ENCODE measurements around the gene MYO7A. TPM values are rescaled to one million over a fixed set of nuclear protein-coding genes. Genes with fewer than 3 reads are reported as not detected.

MYO7A gene
- total RNA-seq, 3 donors from 2014 or later (not counting 1 experiment from before 2014, with no cell fraction given) = 0.20 to 1.1 (median 0.68) TPM

DNA sequence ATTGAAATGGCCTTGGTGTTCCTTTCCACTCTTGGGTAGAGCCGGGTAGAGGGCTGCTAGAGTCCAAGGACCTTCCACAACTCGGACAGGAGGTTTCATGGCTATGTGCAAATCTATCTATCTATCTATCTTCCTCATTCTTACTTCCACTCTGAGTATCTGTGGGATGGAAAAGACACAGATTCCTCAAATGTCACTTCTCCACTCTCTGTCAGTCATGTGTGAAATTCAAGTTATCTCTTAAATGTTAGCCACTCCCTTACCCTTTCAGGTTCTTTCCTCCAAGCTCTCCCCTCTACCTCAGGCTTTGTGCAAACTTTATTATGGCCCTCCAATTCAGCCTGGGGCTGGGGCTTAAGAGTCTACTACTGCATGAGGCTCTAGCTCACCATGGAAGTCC is 89.1 kb downstream of the MYO7A start:
- Mint-ChIP-seq H3K36me3 (no peaks in the 10 kb centered on the region), H3K4me3 (no peak overlapping the region), H3K27me3 (ENCODE audit: low read depth in 2 of 2) (peaks cover 0 to 9% of the 10 kb centered on the region in 2 donors), H3K9me3 (no peaks in the 10 kb centered on the region), H3K27ac (no peak overlapping the region), H3K4me1 (no peaks in the 10 kb centered on the region)
- Histone ChIP-seq H3K27ac (ENCODE audit: low read length) (no peak overlapping the region), H3K9me3 (ENCODE audit: control insufficient read depth, insufficient read depth, low read length) (no peaks in the 10 kb centered on the region), H3K36me3 (ENCODE audit: control insufficient read depth, insufficient read depth, low read length) (no peaks in the 10 kb centered on the region), H3K4me3 (ENCODE audit: low read length) (no peak overlapping the region), H3K4me1 (ENCODE audit: control insufficient read depth, insufficient read depth, low read length) (no peaks in the 10 kb centered on the region), H3K27me3 (ENCODE audit: control insufficient read depth, insufficient read depth, low read length) (no peaks in the 10 kb centered on the region)
- TF ChIP-seq, protein P1, sequence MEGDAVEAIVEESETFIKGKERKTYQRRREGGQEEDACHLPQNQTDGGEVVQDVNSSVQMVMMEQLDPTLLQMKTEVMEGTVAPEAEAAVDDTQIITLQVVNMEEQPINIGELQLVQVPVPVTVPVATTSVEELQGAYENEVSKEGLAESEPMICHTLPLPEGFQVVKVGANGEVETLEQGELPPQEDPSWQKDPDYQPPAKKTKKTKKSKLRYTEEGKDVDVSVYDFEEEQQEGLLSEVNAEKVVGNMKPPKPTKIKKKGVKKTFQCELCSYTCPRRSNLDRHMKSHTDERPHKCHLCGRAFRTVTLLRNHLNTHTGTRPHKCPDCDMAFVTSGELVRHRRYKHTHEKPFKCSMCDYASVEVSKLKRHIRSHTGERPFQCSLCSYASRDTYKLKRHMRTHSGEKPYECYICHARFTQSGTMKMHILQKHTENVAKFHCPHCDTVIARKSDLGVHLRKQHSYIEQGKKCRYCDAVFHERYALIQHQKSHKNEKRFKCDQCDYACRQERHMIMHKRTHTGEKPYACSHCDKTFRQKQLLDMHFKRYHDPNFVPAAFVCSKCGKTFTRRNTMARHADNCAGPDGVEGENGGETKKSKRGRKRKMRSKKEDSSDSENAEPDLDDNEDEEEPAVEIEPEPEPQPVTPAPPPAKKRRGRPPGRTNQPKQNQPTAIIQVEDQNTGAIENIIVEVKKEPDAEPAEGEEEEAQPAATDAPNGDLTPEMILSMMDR (IDR thresholded peaks at IDR 0.05) = no peak
- DNase-seq (no peak), ATAC-seq (no peak)
- WGBS (ENCODE audit: insufficient coverage) = 79% methylated on average over 2 of the region's 2 CpGs
- intact Hi-C loops (cut with micrococcal nuclease) = no loop called here

DNA sequence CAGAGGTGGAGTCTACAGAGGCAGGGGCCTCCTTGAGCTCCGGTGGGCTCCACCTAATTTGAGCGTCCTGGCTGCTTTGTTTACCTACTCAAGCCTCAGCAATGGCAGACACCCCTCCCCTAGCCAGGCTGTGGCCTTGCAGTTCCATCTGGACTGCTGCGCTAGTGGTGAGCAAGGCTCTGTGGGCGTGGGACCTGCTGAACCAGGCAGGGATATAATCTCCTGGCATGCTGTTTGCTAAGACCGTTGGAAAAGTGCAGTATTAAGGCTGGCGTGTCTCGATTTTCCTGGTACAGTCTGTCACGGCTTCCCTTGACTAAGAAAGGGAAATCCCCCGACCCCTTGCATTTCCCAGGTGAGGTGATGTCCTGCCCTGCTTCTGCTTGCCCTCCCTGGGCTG is 95.8 kb downstream of the MYO7A start:
- Mint-ChIP-seq H3K36me3 (no peaks in the 10 kb centered on the region), H3K4me3 (no peak overlapping the region), H3K9me3 (no peaks in the 10 kb centered on the region), H3K27ac (no peak overlapping the region), H3K4me1 (no peaks in the 10 kb centered on the region), H3K27me3 (ENCODE audit: low read depth in 2 of 2) (peaks cover 22 to 23% of the 10 kb centered on the region in 2 donors)
- Histone ChIP-seq H3K27me3 (ENCODE audit: control insufficient read depth, insufficient read depth, low read length) (no peaks in the 10 kb centered on the region), H3K4me3 (ENCODE audit: low read length) (no peak overlapping the region), H3K4me1 (ENCODE audit: control insufficient read depth, insufficient read depth, low read length) (no peaks in the 10 kb centered on the region), H3K9me3 (ENCODE audit: control insufficient read depth, insufficient read depth, low read length) (no peaks in the 10 kb centered on the region), H3K27ac (ENCODE audit: low read length) (no peak overlapping the region), H3K36me3 (ENCODE audit: control insufficient read depth, insufficient read depth, low read length) (no peaks in the 10 kb centered on the region)
- WGBS (ENCODE audit: insufficient coverage) = 93% methylated on average over 9 of the region's 9 CpGs
- no peak for DNase-seq
- TF ChIP-seq, protein P1 (IDR thresholded peaks at IDR 0.05) = no peak
- ATAC-seq = no peak
- intact Hi-C loops (cut with micrococcal nuclease) = no loop called here

DNA sequence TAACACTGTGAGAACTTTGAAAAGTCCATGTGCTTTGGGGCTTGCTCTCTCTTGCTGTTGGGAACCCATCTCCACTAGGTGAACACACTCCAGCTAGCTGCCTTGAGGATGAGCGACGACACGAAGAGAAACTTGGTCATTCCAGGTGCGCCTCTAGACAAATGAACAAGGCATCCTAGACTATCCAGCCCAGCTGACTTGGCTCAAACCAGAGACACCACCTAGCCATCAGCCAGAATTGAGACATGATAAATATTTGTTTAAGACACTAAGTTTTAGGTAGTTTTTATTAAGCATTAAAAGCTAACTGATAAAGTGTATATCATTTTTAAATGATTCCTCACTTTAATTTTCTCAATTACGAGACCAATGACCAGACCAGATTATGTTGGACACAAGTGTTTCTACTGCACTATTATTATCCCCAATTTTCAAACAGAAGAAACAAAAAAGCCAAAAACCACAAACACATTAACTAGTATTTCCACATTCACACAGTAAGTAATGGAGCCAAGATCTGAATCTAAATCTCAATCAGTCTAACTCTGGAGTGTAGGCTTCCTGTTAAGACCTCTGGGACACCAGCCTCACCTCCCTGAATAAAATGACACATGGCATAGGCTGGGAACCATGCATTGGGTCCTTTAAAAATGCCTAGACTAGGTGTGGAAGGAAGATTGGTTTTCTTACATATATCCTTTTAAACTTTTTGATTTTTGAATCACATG is 103.0 kb downstream of the MYO7A start:
- Mint-ChIP-seq H3K9me3 (no peaks in the 10 kb centered on the region), H3K4me3 (no peak overlapping the region), H3K27ac (no peak overlapping the region), H3K36me3 (no peaks in the 10 kb centered on the region), H3K4me1 (no peaks in the 10 kb centered on the region), H3K27me3 (ENCODE audit: low read depth in 2 of 2) (peaks cover 8 to 31% of the 10 kb centered on the region in 2 donors)
- DNase-seq = no peak
- Histone ChIP-seq H3K27me3 (ENCODE audit: control insufficient read depth, insufficient read depth, low read length) (peaks cover 2% of the 10 kb centered on the region), H3K4me1 (ENCODE audit: control insufficient read depth, insufficient read depth, low read length) (no peaks in the 10 kb centered on the region), H3K9me3 (ENCODE audit: control insufficient read depth, insufficient read depth, low read length) (no peaks in the 10 kb centered on the region), H3K4me3 (ENCODE audit: low read length) (no peak overlapping the region), H3K27ac (ENCODE audit: low read length) (no peak overlapping the region), H3K36me3 (ENCODE audit: control insufficient read depth, insufficient read depth, low read length) (no peaks in the 10 kb centered on the region)
- TF ChIP-seq, protein P1 (IDR thresholded peaks at IDR 0.05) = no peak
- 90% methylated on average over 5 of the region's 5 CpGs for WGBS (ENCODE audit: insufficient coverage)
- intact Hi-C loops (cut with micrococcal nuclease) = no loop called here
- no peak for ATAC-seq

- Mint-ChIP-seq H3K36me3 (no peaks in the 10 kb centered on the region), H3K9me3 (no peaks in the 10 kb centered on the region), H3K4me1 (no peaks in the 10 kb centered on the region), H3K27ac (no peak overlapping the region), H3K27me3 (ENCODE audit: low read depth in 2 of 2) (peaks cover 10 to 30% of the 10 kb centered on the region in 2 donors), H3K4me3 (no peak overlapping the region)
- 70% methylated on average over 1 of the region's 1 CpG for WGBS (ENCODE audit: insufficient coverage)
- H3K36me3 ChIP-seq (ENCODE audit: control insufficient read depth, insufficient read depth, low read length) = no peaks in the 10 kb centered on the region
- TF ChIP-seq, protein P1 (IDR thresholded peaks at IDR 0.05) = no peak
- H3K4me3 ChIP-seq (ENCODE audit: low read length) = no peak overlapping the region
- no peaks in the 10 kb centered on the region for H3K4me1 ChIP-seq (ENCODE audit: control insufficient read depth, insufficient read depth, low read length)
- DNase-seq (no peak), ATAC-seq (no peak)
- H3K27me3 ChIP-seq (ENCODE audit: control insufficient read depth, insufficient read depth, low read length) = peaks cover 2% of the 10 kb centered on the region
- intact Hi-C loops (cut with micrococcal nuclease) = no loop called here
- no peaks in the 10 kb centered on the region for H3K9me3 ChIP-seq (ENCODE audit: control insufficient read depth, insufficient read depth, low read length)
- no peak overlapping the region for H3K27ac ChIP-seq (ENCODE audit: low read length)
Observed at GRCh38 chr11:77231800-77232199, 103.8 kb downstream of the MYO7A start.
